KG1 (cell line): ENCODE results near the gene IHH.
A peak's percentile ranks its signal among the peaks of the same experiment; 100 is the strongest.

ENCODE experiments used
- DNase-seq: peaks from one replicate; lab custom pipeline; 2025; lab: John Stamatoyannopoulos, UW

IHH gene

DNA sequence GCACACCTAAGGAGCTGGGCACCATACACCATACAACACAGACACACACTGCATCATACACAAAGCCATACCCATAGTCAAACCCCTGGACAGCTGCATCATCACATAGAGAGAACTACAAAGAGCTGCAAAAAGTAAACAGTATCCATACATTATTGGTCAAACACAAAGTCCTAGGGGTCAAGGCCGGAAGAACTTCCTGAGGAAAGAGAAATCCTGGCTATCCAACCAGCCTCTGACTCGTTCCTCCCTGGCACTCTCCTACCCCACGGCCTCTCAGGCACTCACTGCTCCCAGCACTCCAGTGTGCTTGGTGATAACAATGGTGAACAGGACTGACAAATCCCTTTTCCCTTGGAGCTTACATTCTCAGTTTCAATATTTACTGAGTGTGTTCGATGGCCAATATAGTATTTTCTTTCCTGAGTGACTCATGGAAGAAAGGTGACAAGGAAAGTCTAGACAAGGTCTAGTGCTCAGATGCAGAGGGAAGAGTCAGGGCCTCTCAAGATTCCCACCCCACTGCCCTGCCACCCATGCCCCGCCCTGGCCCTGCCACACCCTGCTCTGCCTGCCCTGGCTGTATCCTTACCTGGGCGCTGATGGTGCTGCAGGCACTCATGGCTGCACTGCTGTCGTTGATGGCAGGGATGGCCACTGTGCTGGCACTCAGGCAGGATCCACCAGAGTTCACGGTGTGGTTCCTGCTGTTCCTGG, 22.8 kb downstream of the IHH start:
- no peak for DNase-seq

DNA sequence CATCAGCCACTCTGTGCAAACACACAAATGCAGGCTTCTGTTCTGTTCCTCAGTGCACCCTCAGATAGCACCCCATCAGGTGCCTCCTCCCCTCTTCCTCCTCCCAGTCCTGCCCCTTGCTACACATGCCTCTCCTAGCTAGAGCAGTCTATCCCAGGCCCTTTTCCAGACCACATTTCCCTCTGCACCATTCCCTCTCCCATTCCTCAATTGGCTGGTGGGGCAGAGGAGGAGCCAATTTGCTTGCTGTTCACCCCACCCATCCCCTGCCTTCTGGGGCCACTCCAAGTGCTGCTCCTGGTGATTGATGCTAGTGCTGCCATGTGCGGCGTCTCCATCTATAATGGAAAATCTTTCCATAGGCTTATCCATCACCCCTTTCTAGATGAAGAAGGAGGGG, 24.8 kb downstream of the IHH start:
- no peak for DNase-seq

DNA sequence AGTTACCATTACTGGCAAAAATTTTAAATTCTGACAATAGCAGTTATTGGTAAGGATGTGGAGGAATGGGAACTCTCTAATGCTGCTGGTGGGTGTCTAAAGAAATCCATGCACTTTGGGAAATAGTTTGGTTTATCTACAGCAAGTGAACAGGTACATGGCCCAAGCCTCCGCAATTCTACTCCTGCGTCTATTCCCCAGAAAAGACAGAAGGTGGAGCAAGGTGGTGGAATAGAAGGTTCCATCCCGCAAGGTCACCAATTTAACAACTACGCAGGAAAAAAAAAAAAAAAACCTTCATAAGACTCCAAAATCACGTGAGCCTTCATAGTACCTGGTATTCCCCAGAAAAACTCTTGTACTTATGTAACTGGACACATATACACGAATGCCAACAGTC, 25.9 kb downstream of the IHH start:
- no peak for DNase-seq

DNA sequence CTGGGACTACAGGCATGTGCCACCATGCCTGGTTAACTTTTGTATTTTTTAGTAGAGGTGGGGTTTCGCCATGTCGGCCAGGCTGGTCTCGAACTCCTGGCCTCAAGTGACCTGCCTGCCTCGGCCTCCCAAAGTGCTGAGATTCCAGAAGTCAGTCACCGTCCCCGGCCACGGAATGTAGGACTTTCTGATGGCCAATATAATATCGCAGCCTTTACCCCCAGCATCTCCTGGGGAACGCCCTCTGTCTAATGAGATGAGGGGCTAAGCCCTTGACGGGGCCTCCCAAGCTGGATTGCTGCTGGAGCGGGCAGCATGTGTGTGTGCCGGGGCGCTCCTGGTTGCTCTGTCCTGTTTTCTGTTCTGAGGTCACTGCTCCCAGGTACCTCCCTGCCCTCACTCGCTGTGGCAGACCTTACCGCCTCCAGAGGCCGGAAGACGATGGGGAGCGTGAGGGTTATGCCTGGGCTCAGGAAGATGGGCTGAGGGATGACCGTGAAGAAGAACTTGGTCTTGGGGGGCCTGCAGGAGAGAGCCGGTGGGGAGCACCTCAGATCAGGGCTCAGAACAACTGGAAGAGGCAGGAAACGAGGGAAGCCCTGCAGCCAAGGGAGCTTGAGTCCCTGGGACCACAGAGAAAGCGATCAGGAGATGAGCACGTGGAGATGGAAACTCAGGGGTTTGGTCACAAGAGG, 28.5 kb downstream of the IHH start:
- no peak for DNase-seq

DNA sequence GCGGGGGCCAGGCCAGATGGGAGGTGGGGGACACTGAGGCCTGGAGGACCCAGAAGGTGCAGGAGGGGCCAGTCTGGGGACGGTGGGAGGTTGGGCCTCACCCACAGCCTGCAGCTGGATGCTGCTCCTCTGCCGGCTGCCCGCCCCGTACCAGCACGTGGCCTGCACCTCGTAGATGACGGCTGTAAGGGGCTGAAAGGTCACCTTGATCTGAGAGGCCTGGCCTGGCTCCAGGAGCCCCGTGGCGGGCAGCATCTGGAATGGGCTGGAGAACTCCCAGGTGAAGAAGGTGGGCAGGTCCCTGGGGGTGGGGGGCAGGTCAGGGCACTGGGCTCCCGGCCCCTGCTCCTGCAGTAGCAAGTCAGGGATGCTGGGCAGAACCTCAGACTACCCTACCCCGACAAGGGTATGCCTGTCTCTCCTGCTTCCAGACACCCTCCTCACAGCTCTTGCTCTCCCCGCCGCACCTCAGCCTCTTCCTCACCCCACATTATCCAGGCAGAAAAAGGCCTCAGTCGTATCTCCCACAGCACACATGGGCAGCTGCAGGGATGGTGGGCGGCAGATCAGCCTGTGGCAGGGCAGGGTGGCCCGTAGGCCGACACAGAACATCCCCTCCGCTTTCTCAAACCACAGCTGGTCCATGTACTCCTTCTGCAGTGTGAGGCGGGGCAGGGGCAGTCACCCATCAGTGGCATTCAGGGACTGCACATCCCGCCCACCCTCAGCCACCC, 29.5 kb downstream of the IHH start:
- no peak for DNase-seq

DNA sequence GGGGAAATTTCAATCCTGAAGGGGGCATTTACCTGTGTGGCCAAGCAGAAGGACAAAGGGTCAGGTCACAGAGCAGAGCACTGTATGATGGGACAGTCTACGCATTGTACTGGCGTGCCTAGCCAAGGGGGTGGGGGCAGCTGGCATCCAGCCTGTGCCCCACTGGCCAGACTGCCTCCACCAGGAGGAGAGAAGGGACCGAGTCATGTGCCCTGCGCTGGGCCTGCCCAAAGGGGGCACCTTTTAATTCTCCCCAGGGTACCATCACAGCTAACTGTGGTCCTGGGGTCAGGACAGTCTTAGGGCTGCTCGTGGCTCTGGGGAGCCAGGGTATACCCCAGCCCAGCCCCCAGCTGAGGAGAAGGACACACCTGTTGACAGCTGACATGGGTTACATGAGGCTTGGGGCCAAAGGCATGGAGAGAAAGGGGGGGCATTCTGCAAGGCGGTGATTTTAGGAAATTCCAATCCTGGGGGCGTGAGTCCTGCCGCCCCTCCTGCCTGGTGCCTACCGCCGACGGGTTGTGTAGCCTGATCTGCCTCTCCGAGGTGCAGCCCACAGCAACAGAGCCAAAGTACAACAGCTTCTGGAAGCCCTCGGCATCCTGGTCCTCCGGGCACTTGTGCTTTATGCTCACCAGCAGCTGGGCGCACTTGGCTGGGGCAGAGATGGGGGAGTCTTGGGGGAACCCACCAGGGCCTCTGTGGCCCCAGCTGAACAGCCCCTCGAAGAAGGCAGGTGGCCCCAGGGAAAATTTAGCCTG, 30.4 kb downstream of the IHH start:
- DNase-seq = no peak

DNA sequence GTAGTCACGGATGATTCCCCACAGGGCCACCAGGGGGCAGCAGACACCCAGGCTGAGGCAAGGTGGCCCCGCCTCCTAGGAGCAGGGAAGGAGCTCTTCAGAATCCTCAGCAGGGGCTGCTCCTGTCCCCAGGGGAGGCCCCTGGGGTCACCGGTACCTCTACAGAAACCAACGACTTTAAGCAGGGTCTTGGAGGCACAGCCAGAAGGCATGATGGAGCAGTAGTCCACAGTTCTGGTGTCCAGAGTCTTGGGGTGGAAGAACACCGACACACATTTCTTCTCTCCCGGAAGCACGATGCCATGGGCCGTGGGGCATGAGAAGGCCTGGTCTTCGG, 30.9 kb downstream of the IHH start:
- peak; percentile 32 for DNase-seq

DNA sequence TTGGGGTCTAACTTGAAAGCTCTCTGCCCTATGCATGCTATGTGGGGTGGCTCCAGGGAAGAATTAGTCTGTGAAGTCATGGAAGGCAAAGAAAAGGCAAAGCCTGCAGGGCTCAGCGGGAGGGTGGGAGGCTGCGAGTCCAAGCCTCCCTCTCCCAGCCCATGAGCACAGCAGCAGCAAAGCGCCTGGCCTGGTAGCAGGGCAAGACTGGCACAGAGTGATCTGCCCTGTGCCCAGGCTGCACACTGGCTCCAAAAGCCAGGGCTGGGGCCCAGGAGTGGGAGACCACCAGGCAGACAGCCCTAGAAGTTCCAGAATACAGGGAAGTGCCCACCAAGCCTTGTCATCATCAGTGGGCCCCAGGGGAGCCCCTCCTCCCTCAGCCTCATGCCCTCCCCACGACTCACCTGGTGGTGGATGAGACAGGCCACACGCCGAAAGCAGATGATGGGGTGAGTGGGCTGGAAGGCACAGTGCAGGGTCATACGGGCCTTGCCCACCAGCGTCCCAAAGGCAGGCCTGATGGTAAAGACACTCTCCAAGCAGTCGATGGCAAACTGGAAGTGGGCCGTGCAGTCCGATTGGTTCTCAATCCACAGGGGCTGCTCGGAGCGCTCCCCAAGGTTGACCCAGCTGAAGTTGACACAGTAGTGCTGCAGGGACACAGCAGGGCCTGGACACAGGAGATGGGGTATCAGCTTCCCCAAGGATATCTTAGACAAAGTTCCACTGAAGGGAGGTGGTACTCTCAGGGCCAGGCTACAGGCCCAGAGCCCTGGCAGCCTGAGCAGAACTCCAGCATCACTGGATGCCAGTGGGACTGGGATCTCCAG, 31.5 kb downstream of the IHH start:
- DNase-seq = no peak

DNA sequence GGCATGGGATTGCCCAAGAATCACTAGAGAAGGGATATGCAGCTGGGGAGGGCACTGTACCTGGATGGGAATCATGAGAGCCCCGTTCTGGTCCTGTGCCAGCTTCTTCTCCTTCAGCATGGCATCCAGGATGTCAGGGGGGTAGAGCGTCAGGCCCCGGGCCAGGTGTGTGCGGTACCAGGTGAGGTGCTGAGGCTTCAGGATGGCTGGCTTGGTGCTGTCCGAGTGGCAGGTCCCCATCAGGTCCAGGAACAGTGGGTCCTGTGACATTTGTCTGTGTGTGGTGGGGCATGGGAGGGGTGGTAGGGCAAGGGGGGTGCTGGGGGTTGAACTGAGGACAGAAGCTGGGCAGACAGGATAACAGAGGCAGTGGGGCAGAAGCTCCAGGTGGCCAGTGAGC, 32.6 kb downstream of the IHH start:
- no peak for DNase-seq

DNA sequence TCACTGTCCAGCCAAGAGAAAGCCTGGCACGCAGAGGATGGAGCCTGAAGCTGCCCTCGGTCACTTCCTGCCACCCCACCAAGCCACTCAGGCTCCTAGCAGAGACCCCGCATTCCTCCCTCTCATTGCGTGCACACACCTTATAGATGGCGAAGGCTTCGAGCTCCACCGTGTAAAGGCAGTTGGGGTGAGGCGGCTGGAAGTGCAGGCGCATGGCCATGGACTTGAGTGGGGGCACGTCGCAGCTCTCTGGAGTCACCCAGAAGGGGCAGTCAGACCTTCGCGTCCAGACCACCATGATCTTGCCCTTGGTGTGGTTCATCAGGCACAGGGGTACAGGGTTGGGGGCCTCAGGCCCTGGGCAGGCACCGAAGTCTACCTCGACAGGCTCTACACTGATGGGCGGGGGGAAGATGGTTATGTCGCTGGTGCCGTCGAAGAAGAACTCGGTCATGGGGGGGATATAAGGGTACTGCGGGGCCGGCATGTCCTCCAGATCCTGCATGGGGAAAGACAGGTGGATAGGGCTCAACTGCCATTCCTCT, 33.1 kb downstream of the IHH start:
- DNase-seq = no peak

DNA sequence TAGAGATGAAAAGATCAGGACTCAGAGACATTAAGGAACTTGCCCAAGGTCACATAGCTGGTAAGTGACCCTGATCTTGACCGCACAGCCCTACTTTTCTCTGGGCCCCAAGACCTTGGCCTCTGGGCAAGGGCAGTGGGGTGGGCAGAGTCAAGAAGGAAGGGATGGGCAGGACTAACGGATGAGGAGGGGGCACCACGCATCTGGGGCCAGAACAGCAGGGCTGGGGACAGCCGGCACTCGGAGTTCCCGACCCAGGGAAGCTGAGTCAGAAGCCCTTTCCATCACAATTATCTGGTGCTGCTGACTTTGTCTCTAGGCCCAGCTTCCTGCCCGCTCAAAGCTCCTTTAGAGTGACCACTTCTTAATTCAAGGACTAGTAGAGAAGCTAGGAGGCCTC, 33.8 kb downstream of the IHH start:
- DNase-seq = no peak

DNA sequence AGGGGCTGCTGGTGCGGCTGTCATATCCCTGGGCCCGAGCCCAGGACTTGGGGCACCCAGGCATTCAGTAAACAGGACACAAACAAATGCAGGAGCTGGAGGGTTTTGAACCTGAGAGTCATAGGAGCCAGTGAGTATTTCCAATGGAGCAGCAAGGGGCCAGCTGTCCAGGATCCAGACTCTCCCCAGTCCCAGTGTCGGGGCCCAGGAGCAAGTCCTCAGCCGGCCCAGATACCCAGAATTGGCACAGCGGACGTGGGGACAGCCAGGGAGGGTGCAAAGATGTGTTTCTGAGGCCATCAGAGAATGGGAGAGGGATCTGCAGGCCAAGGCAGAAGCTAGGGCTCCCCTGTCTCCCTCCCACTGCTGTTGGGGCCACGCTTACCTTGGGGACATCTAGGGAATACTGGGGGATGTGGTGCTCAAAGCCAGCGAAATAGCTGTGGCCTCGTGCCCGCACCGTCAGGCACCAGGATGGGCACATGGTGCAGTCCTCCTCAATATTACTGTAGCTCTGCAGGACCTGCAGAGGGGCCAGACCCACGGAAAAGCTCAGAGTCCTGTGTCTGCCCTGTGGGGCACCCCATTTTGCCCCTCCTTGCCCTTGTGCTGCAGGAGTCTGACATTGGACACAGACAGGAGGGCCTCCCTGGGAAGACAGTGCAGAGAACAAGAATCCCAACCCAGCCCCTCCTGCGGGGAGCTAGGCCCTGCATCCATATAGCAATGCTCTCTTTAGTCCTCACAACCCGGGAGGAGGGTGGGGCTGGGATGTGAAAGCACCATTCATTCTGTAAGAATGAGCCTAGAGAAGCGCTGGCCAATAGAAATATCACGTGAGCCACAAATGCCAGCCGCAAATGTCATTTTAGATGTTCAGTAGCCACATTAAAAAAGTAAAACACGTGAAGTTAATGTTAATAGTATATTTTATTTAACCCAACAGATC, 34.8 kb downstream of the IHH start:
- DNase-seq = no peak

DNA sequence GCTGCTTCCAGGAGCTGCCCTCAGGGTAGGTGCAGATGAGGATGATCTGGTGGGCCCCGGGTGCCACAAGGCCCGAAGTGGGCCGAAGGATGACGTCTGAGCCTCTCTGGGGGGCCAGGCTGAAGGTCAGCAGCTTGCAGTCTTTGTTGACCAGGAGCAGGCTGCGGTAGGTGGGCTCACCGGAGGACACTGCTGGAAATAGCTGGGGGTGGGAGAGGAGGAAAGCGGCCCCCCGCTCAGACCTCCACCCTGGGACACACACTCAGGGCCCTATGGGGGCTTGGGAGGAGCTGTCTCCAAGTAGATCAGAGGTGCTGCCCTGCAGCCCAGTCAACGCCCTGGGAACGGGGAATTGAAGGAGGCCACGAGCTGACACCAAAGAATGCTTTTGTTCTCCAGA, 36.7 kb downstream of the IHH start:
- no peak for DNase-seq

DNA sequence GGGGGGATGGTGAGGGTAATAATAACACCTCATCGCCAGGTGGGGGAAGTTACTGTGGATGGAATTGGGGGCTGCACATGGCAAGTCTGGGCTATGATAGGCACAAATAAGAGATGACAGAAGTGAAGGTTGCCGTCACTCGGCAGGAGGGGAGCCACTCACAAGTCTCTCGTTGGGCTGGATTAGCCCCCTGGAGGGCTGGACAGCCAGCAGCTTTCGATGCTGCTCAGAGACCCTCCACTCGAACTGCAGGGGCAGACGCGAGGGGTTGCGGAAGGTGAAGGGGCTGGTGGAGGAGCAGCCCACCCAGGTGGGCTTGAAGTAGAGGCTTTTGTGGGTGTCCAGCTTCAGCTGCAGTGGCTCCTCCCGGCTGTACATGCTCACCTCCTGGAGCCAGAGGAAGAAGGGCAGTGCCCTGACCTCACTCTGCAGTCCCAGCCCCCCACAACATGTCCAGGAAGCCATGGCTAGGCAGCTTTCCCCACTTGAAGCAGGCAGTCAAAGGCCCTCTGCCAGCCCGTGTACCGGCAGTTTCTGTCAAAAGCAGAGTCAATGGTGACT, 37.6 kb downstream of the IHH start:
- DNase-seq = no peak

DNA sequence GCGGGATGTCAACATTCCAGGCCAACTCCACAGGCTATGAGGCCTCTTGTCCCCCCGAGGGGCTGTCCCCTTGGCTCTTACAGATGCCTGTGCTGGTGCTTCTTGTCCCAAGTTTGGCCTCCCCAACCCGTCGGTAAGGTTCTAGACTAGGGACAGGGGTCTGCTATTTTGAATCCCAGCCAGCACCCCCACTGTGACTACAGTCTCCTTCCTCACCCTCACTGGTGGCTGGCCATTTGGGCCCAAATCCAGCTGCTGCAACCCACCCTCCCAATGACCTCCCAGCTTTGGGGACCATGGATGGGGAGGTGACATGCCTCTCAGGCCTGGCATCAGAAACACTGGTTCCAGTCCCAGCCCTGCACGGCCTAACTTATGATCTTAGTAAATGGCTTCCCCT, 38.1 kb downstream of the IHH start:
- DNase-seq = no peak

DNA sequence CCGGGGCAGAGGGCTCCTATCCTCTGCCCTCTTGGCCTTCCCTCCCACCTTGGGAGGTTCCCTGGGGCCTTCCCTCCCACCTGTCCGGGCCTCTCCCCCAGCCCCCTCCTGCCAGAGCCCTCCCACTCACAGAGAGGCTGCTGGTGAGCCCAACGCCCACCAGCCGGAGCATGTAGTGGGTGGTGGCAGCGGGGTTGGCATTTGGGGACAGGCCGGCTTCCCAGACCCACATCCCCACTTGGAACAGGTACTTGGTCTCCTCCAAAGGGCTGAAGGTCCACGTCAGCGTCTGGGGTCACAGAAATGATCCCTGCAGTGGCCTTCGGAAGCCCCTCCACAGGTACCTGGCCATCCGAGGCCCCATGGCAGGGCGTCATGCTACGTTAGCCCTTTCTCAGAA, 38.7 kb downstream of the IHH start:
- no peak for DNase-seq

DNA sequence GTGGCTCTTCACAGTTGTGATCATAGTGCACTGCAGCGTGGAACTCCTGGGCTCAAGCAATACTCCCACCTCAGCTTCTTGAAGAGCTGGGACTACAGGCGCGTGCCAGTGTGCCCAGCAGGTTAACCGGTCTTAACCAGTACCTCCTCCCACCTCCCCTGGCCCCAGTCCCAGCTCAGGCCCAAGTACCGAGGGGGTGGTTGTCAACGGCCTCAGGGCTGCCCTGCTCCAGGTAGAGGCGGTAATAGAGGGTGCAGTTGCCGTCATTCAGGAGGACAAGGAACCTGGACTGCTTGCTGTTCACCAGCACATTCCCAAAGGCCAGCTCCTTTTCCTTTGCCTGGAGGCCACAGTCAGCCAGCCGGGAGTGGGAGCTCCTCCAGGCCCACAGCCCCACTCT, 39.1 kb downstream of the IHH start:
- no peak for DNase-seq

DNA sequence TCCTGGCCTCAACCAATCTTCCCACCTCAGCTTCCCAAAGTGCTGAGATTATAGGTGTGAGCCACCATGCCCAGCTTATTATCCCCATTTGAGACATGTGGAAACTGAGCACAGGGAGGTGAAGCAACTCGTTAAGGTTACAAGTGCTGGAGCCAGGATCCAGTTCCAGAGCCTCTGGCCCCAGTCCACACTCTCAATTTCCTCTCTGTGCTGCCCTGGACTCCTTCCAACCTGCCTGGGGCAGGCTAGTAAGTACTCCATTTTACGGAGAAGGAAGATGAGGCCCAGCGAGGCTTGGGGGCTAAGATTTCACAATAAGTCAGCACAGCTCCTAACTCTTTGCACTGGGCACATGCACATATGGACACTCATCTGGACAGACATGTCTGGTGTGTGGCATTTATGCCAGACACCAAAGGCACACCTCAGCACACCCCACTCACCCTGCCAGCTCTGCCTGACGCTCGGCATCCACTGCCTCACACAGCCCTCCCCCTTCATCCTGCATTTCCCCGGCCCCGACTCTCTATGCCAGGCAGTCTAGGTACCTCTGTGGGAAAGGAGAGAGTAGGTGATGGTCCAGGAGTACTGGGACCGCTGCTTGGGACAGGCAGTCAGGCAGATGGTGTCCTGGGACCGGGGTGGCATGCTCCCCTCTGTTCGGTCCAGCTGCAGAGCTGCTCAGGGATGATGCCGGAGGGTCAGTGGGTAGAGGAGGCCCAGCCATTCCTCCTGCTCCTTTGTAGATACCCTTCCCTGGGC, 39.9 kb downstream of the IHH start:
- DNase-seq = no peak

DNA sequence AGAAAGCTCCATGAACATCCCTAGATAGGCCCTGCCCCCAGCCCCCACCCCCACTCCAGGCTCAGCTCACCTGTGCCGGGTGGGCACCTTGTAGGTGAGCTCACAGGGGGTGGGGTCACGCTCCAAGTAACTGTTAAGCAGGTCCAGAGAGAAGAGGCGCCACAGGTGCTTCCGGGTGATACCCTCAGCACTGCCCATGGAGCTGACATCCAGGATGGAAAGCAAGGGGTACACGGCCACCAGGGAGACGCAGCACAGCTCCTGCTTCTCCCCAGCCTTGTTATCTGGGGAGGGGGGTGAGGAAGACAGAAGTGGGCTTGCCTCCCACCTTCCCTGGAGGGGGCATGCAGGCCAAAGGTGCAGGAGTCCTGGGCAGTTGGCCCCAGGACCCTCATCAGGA, 41.3 kb downstream of the IHH start:
- DNase-seq = no peak
